VCaP (cell line): ENCODE data around the gene TRAPPC2L.

Source experiments
- H3K27ac ChIP-seq: fragments of 450-650 bp; 2 replicates; pipeline ENCODE4 v1.5.1; 2017
- TF ChIP-seq, protein P1 (sequence below): fragments of 450-650 bp; conservative IDR thresholded peaks from 2 replicates; pipeline ENCODE4 v1.5.1; 2017; ENCODE audit warnings: mild to moderate bottlenecking, moderate library complexity

Gene TRAPPC2L

DNA sequence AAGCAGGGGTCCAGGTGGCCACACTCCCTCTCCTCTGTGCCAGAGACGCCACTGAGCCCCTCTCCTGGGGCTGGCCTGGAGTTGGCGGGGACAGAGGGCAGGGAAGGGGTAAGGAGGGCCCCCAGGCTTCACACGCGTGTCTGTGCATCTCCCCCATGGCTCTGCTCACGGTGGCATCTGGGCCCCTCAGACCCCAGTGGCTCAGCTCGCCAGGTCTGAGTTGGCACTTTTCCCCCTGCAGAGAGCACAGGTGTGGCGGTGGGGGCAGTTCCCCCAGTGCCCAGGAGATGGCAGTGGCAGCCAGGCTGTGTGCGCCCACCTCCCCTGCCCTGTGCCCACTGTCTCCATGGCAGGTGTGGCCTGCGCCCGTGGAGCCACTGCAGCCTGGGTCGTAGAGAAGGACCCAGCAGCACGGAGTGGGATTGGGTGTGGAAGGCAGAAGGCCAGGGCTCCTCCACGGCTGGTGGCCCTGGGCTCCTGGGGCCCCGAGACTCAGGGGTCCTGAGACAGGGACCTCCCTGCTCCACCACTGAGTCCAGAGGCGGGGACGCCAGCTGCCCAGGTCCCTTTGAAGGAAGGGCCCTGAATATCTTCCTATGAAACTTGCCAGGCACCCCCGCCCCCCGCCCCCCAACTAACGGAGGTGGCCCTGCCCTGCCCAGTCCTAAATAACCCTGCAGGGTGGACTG, 40.9 kb upstream of the TRAPPC2L start:
- no peak overlapping the region for H3K27ac ChIP-seq
- TF ChIP-seq, protein P1, sequence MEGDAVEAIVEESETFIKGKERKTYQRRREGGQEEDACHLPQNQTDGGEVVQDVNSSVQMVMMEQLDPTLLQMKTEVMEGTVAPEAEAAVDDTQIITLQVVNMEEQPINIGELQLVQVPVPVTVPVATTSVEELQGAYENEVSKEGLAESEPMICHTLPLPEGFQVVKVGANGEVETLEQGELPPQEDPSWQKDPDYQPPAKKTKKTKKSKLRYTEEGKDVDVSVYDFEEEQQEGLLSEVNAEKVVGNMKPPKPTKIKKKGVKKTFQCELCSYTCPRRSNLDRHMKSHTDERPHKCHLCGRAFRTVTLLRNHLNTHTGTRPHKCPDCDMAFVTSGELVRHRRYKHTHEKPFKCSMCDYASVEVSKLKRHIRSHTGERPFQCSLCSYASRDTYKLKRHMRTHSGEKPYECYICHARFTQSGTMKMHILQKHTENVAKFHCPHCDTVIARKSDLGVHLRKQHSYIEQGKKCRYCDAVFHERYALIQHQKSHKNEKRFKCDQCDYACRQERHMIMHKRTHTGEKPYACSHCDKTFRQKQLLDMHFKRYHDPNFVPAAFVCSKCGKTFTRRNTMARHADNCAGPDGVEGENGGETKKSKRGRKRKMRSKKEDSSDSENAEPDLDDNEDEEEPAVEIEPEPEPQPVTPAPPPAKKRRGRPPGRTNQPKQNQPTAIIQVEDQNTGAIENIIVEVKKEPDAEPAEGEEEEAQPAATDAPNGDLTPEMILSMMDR: peak; percentile 71

DNA sequence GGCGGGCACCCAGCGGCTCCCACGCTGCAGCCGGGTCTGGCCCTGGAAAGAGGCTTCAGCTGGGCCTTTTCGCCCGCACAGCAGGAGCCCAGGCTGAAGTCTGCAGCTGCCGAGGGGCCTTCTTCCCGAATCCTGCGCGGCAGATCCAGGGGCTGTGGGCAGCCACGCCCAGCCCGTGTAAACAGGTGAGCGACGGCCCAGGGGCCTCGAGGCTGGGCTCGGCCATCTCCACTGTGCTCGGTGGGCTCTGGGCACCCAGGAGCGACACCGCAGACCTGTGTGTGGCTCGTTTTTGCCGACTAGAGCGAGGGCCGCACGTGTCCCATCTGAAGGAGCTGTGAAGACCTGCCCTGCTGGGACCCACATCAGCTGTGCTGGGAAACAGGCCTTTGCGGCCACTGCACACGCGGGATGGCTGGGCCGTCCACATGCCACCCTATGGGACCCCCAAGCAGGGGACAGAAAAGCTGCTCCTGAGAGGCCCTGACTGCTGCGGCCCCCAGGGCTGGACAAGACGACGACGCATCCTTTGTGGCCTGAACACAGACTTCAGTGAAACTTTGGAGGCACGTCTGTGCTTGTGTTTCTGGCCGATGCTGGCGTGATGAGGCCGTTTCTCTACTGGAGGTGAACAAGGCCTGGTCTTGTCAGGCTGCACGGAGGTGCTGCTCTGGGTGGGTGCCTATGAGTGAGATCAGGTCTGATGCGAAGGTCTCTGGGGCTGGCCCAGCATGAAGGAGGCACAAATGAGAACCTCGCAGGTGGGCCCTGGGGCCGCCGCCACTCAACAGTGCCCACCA, 40.0 kb upstream of the TRAPPC2L start:
- no peak overlapping the region for H3K27ac ChIP-seq
- TF ChIP-seq, protein P1: no peak

DNA sequence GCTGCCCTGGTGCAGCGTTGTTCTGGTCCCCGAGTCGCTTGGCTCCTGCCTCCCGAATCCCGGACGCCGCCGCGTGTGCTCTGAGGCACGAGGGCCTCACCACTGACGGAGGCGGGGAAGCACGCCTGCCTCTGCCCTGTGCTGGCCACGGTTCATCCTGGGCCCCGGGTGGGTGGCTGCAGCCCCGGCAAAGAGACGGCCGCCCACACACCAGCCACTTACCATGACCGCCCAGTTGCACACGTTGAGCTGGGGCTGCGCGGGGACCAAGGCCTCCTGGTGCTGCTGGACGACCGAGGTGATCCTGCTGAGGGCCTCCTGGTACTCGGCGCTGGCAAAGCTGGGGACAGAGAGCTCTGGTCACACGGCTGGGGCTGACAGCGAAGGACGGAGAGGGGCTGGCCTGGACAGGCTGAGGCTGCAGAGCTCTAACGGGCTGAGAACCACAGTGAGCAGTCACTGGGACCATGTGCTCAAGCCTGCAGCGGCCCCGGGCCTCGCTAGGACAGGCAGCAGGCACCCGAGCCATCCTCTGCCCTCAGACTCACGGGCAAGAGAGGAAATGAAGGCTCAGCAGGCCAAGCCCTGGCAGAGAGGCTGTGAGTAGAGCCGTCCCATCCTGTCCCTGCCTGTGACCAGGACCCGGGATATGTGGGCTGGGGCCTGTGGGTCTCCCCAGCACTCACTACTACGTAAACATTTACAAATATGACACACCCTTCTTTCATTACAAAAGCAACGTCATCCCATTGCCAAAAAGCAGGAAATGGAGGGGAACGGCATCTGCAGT, 38.9 kb upstream of the TRAPPC2L start:
- no peak overlapping the region for H3K27ac ChIP-seq

DNA sequence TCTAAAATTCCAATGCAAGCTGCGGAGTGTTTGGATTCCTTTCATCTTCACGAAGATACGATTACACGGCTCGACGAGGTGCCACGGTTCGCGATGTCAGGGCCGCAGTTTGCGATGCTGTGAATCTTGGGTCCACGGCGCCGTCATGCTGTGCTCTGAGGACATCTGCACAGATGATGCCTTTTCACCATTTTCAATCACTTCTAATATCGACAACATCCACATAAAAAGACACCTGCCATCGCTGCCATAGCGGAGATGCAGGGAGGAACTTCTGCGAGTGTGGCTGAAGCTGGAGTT, 38.4 kb upstream of the TRAPPC2L start:
- no peak overlapping the region for H3K27ac ChIP-seq
- TF ChIP-seq, protein P1: no peak

More for the DNA sequence above, 38.9 kb upstream of the TRAPPC2L start:
- TF ChIP-seq, protein P1: no peak

DNA sequence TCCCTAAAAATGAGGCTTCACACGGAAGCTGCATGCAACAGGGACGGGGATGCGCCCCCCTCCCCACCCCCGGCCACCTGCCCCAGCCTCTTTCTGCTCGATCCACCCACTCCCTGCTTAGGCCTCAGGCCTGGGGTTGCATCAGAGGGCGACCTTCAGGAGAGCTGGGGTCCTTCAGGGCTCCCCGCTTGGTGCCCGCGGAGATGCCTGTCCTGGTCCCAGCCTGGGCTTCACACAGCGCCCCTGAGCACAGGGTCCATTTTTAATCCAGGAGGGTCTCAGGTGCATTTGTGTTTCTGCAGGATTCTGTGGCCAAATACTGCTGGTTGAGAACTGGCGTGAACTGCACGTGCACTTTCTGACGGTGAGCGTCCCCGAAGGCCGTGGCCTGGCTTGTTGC, 37.8 kb upstream of the TRAPPC2L start:
- TF ChIP-seq, protein P1: no peak
- no peak overlapping the region for H3K27ac ChIP-seq

DNA sequence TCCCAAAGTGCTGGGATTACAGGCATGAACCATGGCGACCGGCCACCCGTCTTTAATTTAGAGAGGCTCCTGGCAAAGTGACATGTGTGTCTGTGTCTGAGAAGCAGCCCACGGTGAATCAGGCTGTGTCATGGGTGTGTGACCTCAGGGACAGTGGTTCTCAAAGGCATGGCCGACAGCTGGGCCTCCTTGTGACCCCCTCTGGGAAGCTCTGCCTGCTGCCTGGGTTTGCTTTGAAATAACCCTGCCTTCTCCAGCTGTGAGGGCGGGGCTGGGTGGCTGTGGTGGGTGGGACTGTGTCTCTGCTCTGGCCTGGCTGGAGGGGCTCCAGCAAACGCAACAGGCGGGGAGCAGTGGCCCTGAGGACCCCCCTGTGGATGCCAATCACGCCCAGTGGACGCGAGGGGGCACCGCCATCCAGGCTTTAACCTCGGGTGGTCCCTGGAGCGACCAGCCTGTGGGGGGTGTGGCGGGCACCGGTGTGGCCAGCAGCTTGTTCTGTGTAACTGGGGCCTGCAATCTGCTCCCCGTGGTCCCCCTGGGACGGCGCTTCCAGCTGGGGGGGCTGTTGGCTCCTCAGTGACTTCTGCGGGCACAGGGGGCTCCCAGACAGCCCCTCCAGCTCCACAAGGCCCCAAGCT, 36.4 kb upstream of the TRAPPC2L start:
- TF ChIP-seq, protein P1: no peak
- no peak overlapping the region for H3K27ac ChIP-seq
